ENCODE results near the gene ACSS1. TPM values are rescaled to one million over a fixed set of nuclear protein-coding genes. Genes with fewer than 3 reads are reported as not detected.

ACSS1 gene
- total and polyA plus RNA-seq, 8 donors: 26.6 to 44.3 (median 42.3) TPM

- Histone ChIP-seq H3K36me3 (peaks cover 0 to 82% of the 10 kb centered on the region in 2 donors), H3K4me3 (no peak overlapping the region), H3K27me3 (no peaks in the 10 kb centered on the region), H3K4me1 (peaks cover 0 to 5% of the 10 kb centered on the region in 2 donors), H3K27ac (no peak overlapping the region), H3K9me3 (no peaks in the 10 kb centered on the region)
- ATAC-seq (no peak), DNase-seq (peak in 1 of 4 donors; percentile 21)
- intact Hi-C loops (cut with DNase I): no loop called here
- no peak for TF ChIP-seq CTCF (IDR thresholded peaks at IDR 0.05)
These were observed 45.2 kb downstream of the ACSS1 start for GRCh38 chr20:25012616-25013189.

- no peak for TF ChIP-seq CTCF (IDR thresholded peaks at IDR 0.05)
- ATAC-seq (no peak), DNase-seq (peak in 1 of 4 donors; percentile 11)
- peaks cover 0 to 3% of the 10 kb centered on the region in 2 donors for H3K4me1 ChIP-seq
- intact Hi-C loops (cut with DNase I): no loop called here
- peaks cover 0 to 87% of the 10 kb centered on the region in 2 donors for H3K36me3 ChIP-seq
- no peaks in the 10 kb centered on the region for H3K27me3 ChIP-seq
- H3K9me3 ChIP-seq: no peaks in the 10 kb centered on the region
- no peak overlapping the region for H3K4me3 ChIP-seq
- H3K27ac ChIP-seq: no peak overlapping the region
These were observed 46.1 kb downstream of the ACSS1 start for GRCh38 chr20:25011831-25012241.

GRCh38 chr20:25011261-25011660 is 46.7 kb downstream of the ACSS1 start:
- Histone ChIP-seq H3K4me1 (no peaks in the 10 kb centered on the region), H3K27me3 (no peaks in the 10 kb centered on the region), H3K36me3 (peaks cover 0 to 87% of the 10 kb centered on the region in 2 donors), H3K27ac (no peak overlapping the region), H3K4me3 (no peak overlapping the region), H3K9me3 (no peaks in the 10 kb centered on the region)
- intact Hi-C loops (cut with DNase I): no loop called here
- ATAC-seq: no peak
- TF ChIP-seq CTCF (IDR thresholded peaks at IDR 0.05): no peak
- DNase-seq: peak in 1 of 4 donors; percentile 8

- no peaks in the 10 kb centered on the region for H3K27me3 ChIP-seq
- H3K4me3 ChIP-seq: no peak overlapping the region
- no peak for TF ChIP-seq CTCF (IDR thresholded peaks at IDR 0.05)
- peak in 1 of 4 donors; percentile 27 for DNase-seq
- intact Hi-C loops (cut with DNase I): no loop called here
- no peaks in the 10 kb centered on the region for H3K9me3 ChIP-seq
- H3K4me1 ChIP-seq: peaks cover 0 to 9% of the 10 kb centered on the region in 2 donors
- ATAC-seq: no peak
- peaks cover 0 to 92% of the 10 kb centered on the region in 2 donors for H3K36me3 ChIP-seq
- no peak overlapping the region for H3K27ac ChIP-seq
These were observed 48.5 kb downstream of the ACSS1 start for GRCh38 chr20:25009218-25010145.
